NB4 (cell line): Measurements from ENCODE around the gene UBASH3A.

ENCODE experiments used
- DNase-seq: peaks from one replicate; pipeline ENCODE4 v3.0.0; 2010; ENCODE audit warnings: low read depth
- H3K4me3 ChIP-seq: one replicate; pipeline ENCODE4 v1.5.1; 2011; ENCODE audit warnings: mild to moderate bottlenecking, low read depth, low read length, moderate library complexity
- CTCF ChIP-seq: IDR thresholded peaks from one replicate; pipeline ENCODE4 v1.5.1; 2012; ENCODE audit warnings: low read depth, low read length
- MAX ChIP-seq: IDR thresholded peaks from 2 replicates; pipeline ENCODE4 v1.6.1; 2011; ENCODE audit warnings: low read depth, low read length
- MYC ChIP-seq: IDR thresholded peaks from 2 replicates; pipeline ENCODE4 v1.6.1; 2011; ENCODE audit warnings: low read depth, low read length
- POLR2A ChIP-seq: IDR thresholded peaks from 2 replicates; pipeline ENCODE4 v1.6.1; 2011; ENCODE audit warnings: mild to moderate bottlenecking; ENCODE audit not compliant: insufficient read length; ENCODE audit errors: extremely low read depth

Gene UBASH3A

GRCh38 chr21:42484966-42485365, 81.3 kb downstream of the UBASH3A start:
- DNase-seq, result no peak
- TF ChIP-seq CTCF (no peak), POLR2A (no peak), MYC (no peak), MAX (no peak)
- H3K4me3 ChIP-seq, result no peak overlapping the region

GRCh38 chr21:42486072-42486471, 82.4 kb downstream of the UBASH3A start:
- H3K4me3 ChIP-seq, result no peak overlapping the region
- DNase-seq, result no peak
- TF ChIP-seq POLR2A (no peak), MYC (no peak), MAX (no peak), CTCF (no peak)

GRCh38 chr21:42486531-42486930, 82.8 kb downstream of the UBASH3A start:
- H3K4me3 ChIP-seq, result no peak overlapping the region
- DNase-seq, result no peak
- TF ChIP-seq POLR2A (no peak), MAX (no peak), MYC (no peak), CTCF (no peak)

- no peak for DNase-seq
- TF ChIP-seq MAX (no peak), CTCF (no peak), MYC (no peak), POLR2A (no peak)
- H3K4me3 ChIP-seq, result no peak overlapping the region
These were observed 85.4 kb downstream of the UBASH3A start for GRCh38 chr21:42489006-42489563.

GRCh38 chr21:42489991-42490390, 86.3 kb downstream of the UBASH3A start:
- TF ChIP-seq MAX, result no peak
- no peak for TF ChIP-seq MYC
- no peak for TF ChIP-seq CTCF
- no peak for TF ChIP-seq POLR2A

GRCh38 chr21:42490720-42491119, 87.0 kb downstream of the UBASH3A start:
- no peak for TF ChIP-seq MAX
- no peak for TF ChIP-seq POLR2A
- TF ChIP-seq MYC, result no peak
- TF ChIP-seq CTCF, result no peak
- no peak overlapping the region for H3K4me3 ChIP-seq
- DNase-seq, result no peak

More at GRCh38 chr21:42489991-42490390, 86.3 kb downstream of the UBASH3A start:
- DNase-seq, result no peak
- no peak overlapping the region for H3K4me3 ChIP-seq
